Measurements from ENCODE around the gene PASK.
"Not testable (repeated sequence)": the region's sequence is repeated elsewhere in the genome, so short reads cannot be mapped to it uniquely, and the experiment has no call there.

PASK gene

DNA sequence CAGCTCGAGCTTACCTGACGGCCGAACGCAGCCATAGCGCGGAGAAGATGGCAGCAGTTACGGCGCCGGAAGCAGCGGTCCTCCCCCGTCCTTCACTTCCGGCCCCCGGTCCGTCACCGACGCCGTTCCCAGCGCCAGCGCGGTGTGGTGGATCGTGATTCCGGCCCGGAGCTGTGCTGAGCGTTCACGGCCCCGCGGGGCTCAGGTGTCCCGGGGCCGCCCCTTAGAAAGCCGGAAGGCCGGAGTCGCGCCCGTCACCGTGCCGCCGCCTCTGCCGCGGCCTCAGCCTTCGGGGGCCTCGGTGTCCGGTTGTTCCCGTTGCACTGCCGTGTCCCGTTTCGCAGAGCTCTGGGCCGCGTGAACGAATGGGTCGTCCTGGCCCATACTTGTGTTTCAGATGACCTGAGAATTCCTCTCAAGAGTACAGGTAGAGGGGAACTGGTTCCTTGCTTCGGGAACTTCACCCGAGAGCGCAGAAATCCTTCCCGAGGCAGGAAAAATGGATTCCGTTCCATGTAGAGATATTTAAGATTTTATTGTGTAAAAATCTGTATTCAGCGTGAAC is 47.0 kb downstream of the PASK start, which contains the start of gene MTERF4:
MTERF4 (minus strand) TSS at position 49 of the 565 bp plus-strand sequence; CDS start at position 35, 14 bp downstream.
- peak; percentile 78 for DNase-seq

DNA sequence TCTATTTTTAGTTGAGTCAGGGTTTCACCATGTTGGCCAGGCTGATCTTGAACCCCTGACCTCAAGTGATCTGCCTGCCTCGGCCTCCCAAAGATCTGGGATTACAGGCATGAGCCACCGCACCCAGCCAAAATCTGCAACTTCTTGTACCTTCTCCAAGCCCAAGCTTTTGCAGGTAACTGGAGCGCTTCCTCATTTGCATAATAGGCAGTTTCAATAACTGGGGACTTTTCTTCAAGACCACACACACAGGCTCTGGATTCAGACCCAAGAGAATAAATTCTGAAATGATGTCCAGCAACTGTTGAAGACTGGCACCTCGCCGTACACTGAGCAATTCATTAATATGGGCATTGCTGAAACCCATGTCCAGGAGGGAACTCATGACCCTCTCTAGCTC is 50.0 kb downstream of the PASK start:
- no peak for DNase-seq

DNA sequence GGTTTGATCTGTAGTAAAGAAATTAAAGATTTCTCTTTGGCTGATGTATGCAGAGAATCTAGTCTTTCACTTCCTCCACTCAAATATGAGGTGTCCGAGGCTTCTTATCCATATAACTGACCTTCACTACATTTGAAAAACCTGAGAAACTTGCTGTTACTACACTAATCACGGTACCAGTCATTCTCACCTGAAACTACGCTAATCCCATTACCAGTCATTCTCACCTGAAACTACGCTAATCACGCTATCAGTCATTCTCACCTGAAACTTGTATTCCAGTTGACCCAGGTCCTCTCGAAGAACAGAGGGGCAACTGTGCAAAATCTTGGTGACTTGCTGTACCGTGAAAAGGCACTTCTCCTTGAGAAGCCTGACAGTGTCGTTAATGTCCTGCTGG is 52.3 kb downstream of the PASK start:
- no peak for DNase-seq

DNA sequence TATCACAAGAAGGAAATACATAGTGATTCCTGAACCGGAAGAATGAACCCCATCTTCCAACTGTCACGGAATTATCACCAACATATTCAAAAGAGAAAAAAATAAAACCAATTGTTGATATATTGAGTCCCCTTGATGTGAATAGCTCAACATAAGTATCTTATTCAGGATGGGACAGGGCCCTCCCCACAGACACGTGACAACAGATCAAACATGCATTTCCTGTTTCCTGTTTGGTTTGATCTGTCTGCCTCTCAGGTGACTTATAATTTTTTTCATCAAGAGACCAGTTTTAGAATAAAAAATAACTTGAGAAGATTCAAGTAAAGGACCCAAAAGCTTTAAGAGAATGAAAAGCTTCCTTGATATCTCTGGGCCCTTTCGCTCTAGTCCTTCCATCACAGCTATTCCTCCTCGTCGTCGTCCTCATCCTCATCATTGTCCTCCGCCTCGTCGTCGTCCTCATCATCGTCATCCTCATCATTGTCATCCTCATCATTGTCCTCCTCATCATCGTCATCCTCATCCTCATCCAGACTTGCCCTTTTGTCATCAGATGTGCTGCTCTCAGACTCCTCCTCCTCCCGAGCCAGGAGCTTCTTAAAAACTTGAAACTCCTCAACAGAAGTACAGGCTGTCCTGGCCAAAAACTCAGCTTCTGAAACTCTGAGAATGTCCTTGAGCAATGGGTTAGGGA is 53.5 kb downstream of the PASK start:
- DNase-seq, result no peak

DNA sequence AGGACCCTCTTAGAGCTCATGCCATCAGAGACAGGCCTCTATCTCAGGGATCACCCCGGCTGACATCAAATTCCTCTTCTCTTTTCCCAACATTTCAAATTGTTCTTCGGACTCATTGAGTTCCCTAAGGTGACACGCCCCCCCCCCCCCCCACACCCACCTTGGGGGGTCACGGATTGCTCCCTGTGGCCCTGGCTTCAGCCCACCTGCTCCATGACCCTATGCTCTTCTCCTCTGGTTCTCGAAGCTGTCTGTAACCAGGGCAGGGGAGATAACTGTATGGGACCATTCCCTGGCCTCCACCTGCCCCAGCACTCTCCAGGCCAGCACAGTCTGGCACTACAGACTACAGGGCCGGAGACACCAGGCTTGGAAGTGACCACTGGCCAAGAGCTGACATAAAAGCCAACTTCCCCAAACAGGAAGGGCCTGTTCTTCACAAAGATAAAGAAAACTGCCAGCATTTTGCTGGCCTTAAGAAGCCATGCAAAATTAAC is 54.3 kb downstream of the PASK start:
- DNase-seq, result no peak

DNA sequence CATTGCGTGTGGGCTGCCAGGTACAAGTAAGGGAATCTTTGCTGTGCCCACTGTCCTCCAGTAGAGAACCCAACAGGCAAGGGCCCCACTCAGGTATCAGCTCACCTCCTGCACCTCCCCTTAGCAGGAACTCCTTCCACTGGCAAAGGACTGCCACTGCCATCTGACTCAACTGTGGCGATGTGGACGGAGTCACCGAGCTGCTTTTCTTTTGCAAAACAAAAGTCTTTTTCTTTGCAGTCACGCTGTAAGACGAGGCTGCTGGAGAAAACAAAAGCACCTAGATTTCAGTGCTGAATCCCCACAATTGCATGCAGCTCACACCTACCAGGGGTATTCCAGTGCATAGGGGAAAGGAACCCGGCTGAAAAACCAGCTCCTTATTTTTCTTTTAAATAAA is 55.1 kb downstream of the PASK start:
- no peak for DNase-seq

DNA sequence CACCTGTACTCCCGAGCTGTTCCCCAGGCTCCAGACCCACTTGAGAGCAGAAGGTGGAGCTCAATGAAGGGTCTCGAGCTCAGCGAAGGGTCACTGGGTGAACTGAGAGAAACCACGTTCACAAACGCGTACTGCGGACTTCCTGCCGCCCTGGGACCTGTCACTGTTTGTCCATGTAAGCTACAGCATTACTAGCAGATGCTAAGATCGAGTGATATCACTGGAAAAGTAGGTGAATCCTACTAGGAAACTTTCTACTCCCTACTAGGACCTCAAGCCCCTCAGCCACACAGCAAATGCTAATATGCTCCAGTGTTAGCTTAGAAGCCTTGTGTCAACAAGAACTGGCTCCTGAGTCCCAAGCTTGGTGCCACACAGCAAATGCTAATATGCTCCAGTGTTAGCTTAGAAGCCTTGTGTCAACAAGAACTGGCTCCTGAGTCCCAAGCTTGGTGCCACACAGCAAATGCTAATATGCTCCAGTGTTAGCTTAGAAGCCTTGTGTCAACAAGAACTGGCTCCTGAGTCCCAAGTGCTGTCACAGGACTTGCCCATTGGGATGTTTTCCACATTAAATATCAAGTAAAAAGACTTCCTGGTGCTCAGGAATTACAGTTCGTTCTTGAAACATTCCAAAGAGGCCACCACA is 56.0 kb downstream of the PASK start:
- DNase-seq, result not testable (repeated sequence)

DNA sequence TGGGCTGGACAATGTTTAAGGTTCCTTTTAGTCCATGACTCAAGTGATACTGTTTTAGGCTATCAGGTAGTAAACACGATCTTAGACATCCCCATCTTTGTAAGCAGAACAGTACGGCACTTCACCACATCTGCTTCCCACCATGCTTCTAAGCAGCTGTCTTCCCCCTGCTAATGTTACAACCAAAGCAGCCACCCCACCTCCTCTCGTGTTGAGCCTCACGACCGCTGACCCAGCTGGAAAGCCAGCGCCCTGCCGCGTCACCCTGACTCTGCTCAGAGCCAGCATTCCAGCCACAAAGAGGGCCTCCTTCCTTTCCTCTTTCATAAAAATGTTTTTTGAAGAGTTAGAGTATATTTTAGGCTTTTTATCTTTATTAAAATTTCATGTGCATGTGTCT is 56.6 kb downstream of the PASK start:
- no peak for DNase-seq

DNA sequence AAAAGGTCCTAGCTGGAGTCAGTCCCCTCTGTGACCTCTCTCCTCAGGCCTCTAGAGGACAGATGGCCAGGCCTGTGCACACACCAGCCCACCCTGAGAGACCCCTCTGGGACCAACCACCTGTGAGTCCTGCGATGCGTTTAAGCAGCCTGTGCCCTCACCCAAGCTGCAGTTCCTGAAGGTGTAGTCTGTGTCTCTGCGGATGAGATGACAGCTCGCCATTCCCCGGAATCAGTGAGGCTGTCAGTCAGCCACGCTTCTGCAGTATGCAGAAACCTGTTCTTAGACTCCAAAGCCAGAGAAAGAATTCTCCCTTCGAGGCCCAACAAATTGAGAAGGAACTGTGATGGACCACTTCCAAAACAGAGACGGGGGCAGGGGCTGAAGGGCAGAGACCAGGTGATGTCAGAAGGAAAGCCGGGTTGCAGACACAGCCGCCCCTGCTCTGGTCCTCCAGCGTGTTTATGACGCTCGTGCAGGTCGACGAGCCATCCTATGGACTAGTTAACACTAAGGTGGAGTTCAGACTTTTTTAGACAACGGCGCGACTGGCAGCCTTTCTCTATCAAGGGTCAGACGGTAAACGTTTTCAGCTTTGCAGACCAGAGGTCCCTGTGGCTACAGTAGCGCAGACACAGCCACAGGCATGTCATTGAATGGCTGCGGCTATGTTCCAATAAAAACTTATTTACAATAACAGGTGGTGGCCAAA is 57.4 kb downstream of the PASK start:
- no peak for DNase-seq

DNA sequence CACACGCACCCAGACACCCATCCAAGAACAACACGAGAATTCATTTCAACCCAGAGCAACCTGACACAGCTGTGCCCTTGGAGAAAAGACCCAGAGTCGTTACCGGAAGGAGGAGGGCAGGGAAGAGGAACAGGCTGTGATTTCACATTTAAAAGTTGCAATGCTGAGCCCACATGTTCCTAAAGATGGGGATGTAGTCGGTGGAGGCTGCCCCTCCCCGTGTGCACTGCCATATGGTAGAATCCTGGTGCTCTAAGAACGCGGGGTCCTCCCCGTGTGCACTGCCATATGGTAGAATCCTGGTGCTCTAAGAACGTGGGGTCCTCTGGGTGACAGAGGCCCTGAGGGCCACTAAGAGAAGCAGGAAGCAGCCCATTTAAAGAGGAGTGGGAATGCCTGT is 58.1 kb downstream of the PASK start:
- DNase-seq, result no peak

DNA sequence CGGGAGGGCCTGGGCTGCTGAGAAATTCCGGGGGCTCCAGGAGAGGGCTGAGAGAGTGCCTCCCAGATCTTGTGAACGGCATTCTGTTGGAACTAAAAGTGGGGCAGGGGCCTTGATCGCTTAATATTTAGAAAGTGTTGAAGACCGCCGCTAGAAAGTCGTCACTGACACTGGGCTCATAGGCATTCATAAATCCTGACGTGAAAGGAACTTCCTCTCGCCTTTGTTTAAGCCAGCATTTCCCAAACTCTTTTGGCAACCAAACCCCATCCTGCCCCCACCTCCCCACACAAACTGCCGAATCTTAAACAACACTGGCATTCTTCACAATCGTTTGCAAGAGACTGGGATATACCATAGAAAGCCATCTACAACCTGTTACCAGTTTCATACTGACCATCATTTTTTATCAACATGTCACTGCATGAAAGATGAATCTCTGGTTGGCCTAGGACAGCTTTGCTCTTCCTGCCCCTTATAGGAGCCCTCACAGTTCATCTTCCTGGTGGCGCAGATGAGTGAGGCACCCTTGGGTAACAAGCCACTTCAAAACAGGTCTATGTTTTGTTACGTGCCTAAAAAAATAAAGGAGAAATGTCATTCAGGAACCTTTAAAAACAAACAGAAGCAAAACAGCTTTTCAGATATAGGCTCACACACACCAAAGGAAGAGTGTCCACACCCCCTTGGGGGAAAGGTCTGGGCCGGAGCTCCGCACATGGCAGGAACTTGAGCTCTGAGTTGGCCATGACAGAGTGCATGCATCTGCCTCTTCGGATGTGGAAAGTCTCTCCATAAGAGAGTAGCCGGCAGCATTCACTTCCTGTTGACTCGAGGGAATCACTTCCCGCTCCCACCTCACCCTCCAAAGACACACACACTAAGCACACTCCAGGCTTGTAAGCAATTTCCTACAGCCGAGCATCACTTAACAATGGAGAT is 60.2 kb downstream of the PASK start:
- no peak for DNase-seq

DNA sequence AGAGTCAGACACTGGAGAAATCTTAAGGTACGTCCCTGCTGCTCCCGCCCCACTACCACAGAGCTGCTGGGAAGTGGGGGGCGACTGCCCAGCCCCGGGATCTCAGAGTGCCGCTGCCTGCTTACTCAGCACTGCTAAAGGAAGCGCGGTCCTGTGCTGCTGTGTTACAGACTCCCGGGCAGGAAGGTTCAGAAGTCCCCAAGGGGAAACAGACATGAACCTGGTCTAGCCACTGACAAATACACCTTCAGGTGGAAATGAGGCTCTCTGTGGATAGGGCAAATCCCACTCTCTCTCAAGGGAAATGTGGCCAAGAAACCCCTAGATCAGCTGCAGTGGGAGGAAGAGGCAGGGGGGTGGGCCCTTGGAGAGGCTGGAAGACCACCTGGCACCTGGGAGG is 60.9 kb downstream of the PASK start:
- no peak for DNase-seq

DNA sequence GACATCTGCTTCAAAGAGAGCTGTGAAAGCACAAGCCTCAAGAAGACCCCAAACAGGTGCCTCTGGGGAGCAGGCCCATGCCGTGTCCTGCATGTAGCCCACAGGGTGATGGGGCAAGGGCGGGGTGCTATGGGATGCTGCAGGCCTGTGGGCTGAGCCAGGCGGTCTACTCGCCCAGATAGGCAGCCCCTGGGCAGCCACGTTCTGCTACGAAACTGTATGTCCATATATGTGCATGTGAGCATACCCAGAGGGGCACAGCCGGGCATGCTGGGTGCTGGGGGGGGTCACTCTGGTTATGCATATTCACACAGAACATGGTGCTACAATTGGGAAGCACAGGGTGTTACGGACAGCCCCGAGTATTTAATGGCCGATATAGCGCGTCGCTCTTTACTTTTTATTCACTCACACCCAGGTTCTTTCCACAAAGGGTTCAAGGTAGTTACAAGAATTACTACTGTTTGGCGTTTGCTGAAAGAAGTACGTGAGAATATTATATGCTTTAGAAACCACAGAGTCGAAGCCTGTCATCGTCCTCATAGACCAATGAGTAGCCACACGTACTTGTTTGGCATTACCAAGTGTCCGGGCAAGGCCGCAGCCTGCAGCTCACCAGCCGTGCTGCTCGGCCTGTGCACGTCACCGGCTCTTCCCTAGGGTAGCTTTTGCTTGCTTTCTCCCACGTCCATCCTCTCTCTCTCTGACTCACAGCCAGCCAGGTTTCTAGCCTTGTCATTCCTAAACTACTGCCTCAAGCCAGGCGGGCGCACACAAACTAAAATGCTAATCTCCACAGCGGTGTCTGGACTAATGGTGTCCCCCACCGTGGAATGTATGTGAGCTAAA is 61.6 kb downstream of the PASK start:
- DNase-seq, result no peak

DNA sequence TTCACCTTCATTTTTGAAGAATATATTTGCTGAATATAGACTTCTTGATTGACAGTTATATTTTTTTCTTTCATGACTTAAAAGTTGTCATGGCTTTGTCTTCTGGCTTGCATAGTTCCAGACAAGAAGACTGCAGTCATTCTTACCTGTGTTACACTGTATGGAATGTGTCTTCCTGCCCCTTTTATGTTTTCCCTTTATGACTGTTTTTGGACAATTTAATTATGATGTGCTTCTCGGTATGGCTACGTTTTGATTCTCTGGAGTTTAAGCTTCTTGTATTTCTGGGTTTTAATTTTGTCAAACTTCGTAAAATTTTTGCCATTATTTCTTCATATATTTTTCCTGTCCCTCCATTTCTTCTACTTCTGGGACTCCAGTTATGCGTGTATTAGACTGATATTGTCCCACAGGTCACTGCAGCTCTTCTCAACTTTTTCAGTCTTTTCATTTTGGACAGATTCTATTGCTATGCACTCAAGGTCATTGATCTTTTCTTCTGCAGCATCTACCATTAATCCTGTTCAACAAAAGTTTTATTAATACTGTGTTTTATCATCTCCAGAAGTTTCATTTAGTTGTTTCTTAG is 64.3 kb downstream of the PASK start:
- DNase-seq, result no peak

DNA sequence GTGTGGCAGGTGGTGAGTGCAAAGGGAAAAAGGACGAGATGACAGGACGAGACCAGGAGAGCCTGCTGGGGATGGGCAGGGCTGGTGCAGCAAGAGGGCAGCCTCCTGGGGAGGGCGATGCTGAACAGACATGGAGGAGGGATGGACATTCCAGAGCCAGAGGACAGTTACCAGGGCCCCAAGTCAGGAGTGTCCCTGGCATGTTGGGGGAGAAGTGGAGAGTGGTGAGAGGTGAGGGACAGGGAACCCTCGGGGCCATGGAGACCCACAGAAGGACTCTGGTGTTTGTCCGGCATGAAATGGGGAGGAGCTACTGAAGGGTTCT is 66.2 kb downstream of the PASK start:
- no peak for DNase-seq

DNA sequence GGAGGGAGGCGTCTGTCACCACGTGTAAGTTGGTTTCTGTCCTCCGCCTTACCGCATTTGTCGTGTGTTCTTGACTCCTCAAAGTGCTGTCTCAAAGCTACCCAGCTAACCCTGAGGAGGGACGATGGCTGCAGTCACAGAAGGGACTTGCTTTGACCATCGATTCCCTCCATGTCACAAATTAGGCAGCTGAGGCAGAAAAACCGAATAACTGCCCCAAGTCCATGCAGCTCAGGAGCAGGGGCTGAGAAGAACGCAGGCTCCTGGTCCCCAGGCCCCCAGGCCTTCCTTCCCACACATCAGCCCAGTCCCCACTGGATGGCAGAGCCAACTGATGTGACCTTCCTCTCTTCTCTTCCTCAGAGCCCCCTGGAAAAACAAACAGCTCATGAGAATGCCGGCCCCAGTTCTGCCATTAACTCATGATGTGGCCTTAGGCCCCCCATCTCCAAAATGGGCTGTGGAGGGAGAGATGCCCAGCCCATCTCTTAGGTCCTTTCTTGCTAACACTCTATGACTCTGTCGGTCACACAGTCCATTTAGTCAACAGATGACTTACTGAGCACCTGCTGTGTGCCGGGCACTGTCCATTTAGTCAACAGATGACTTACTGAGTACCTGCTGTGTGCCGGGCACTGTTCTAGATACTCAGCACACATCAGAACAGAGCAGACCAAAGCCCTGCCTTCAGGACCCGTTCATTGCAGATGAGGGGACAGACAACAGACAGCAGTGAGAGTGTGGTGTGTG is 66.8 kb downstream of the PASK start:
- DNase-seq, result no peak

DNA sequence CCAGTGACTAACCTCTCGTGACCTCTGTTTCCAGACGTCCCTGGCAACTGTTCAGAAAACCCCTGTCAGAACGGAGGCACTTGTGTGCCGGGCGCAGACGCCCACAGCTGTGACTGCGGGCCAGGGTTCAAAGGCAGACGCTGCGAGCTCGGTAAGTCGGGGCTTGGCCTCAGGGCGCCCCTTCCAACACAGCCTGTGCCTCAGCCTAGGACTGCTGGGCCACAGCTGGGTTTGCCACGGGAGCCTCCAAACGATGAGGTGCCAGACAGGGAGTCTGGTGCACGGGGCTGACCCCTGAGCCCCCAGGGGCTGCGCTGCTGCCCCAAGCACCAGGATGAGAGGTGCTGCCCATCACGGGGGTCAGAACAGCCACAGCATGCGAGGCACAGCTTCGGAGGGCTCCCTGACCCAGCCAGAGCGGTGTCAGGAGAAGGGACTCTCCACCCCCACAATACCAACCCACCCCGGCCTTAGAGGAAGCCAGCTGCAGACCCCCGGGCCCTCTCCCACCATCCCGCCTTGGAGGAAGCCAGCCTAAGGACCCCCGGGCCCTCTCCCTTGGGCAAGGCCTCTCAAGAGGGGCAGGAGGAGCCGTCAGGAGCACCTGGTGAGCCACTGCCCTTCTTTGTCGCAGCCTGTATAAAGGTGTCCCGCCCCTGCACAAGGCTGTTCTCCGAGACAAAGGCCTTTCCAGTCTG is 67.5 kb downstream of the PASK start:
- DNase-seq, result no peak

DNA sequence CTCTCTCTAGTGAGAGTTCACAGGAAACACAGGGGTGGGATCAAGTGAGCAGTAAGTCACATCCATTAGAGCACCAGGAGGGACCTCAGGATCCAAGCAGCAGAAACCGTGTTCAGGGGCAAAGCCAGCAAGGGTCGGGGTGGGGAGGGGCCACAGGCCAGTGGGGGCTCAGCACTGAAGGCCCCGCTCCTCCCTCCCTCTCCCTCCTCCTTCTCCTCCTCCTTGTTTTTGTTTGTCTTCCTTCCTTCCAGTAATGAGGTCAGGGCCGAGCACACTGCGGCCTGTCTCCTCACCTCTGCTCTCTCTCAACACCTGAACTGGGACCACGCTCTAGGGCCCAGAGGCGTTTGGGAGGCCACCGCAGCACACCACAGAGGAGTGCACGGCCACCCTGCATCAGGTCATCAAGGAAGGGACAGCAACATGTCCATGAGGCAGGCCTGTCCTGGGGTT is 68.1 kb downstream of the PASK start:
- no peak for DNase-seq

DNA sequence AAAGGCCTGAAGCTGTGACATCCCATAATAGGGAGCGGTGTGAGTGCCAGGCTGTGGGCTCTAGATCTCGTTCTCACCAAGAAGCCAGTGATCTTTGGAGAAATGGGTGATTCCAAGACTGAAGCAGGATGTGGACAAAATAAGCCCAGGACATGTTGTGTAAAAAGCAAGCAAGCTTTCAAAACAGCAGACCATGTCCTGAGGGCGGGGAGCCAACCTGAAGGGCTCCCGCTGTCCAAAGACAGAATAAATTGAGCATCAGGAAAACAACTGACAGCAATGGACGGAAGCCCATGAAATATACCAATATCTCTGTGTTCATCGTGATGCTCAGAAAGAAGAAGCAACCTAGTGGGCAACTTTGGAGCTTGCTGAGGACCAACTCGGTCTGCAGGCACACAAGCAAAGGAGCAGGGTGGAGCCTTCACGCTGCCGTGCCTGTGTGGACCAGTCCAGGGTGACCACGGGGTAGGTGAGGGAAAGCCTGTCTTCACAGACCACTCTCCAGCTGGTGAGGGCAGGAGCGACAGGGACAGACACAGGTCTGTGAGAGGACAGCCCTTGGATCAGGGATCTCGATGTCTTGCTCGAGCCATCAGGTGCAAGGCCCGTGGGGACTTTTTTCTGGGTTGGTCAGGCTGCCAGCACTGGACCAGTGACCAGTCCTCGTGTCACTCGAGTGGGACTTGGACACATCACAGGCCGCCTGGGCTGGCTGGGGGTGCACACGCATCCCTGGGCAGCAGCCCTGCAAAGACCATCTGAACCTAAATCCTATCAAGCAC is 68.7 kb downstream of the PASK start:
- no peak for DNase-seq

All from DMS79 treated with DMSO at 0.1 percent for 48 hours (cell line).